Nephron (organoid): ENCODE data around the gene ADAMTSL1.

ENCODE experiments used
- H3K27ac Mint-ChIP-seq, 3 experiments: 2 replicates each; pipeline ENCODE4 v1.8.0; 2020; ENCODE audit warnings: mixed read lengths in 3 of 3, mild to moderate bottlenecking in 2 of 3, moderate library complexity in 1 of 3
- H3K27me3 Mint-ChIP-seq: 2 replicates; pipeline ENCODE4 v1.8.0; 2021; ENCODE audit warnings: low read depth, mild to moderate bottlenecking, moderate library complexity, mixed read lengths
- H3K36me3 Mint-ChIP-seq: 2 replicates; pipeline ENCODE4 v1.8.0; 2020; ENCODE audit warnings: low read depth, mixed read lengths
- H3K4me1 Mint-ChIP-seq: 2 replicates; pipeline ENCODE4 v1.8.0; 2020; ENCODE audit warnings: mixed read lengths
- H3K4me3 Mint-ChIP-seq, 3 experiments: 2 replicates each; pipeline ENCODE4 v1.8.0; 2020; ENCODE audit warnings: mild to moderate bottlenecking in 3 of 3, mixed read lengths in 3 of 3, moderate library complexity in 2 of 3
- H3K9me3 Mint-ChIP-seq: 2 replicates; pipeline ENCODE4 v1.8.0; 2020; ENCODE audit warnings: mixed read lengths
- CTCF ChIP-seq, 3 experiments: fragments of 200-600 bp; sonication (generic); IDR thresholded peaks; one replicate each; pipeline ENCODE4 v1.5.0; 2021; ENCODE audit warnings: antibody characterized with exemption in 3 of 3; ENCODE audit not compliant: unreplicated experiment in 3 of 3

The ADAMTSL1 gene

GRCh38 chr9:18665947-18666346, 192.0 kb downstream of the ADAMTSL1 start:
- TF ChIP-seq CTCF (IDR thresholded peaks at IDR 0.05; ENCODE audit: unreplicated experiment in 3 of 3), result no peak
- no peaks in the 10 kb centered on the region for H3K9me3 Mint-ChIP-seq

GRCh38 chr9:18666348-18666747, 192.4 kb downstream of the ADAMTSL1 start:
- H3K9me3 Mint-ChIP-seq, result no peaks in the 10 kb centered on the region

More at GRCh38 chr9:18665947-18666346, 192.0 kb downstream of the ADAMTSL1 start:
- Mint-ChIP-seq H3K36me3 (peaks cover 9% of the 10 kb centered on the region), H3K27ac (peak overlapping the region in 2 of 3 experiments; percentile 19 to 37), H3K4me3 (no peak overlapping the region), H3K4me1 (peaks cover 23% of the 10 kb centered on the region), H3K27me3 (no peaks in the 10 kb centered on the region)

GRCh38 chr9:18666986-18667772, 193.2 kb downstream of the ADAMTSL1 start:
- Mint-ChIP-seq H3K27me3 (no peaks in the 10 kb centered on the region), H3K9me3 (no peaks in the 10 kb centered on the region)

More at GRCh38 chr9:18666348-18666747, 192.4 kb downstream of the ADAMTSL1 start:
- H3K4me1 Mint-ChIP-seq, result peaks cover 23% of the 10 kb centered on the region
- H3K4me3 Mint-ChIP-seq, result no peak overlapping the region
- H3K27ac Mint-ChIP-seq, result peak overlapping the region in 1 of 3 experiments; percentile 37
- no peak for TF ChIP-seq CTCF (IDR thresholded peaks at IDR 0.05; ENCODE audit: unreplicated experiment in 3 of 3)
- peaks cover 13% of the 10 kb centered on the region for H3K36me3 Mint-ChIP-seq
- no peaks in the 10 kb centered on the region for H3K27me3 Mint-ChIP-seq

GRCh38 chr9:18668944-18669343, 195.0 kb downstream of the ADAMTSL1 start:
- peaks cover 28% of the 10 kb centered on the region for H3K4me1 Mint-ChIP-seq

More at GRCh38 chr9:18666986-18667772, 193.2 kb downstream of the ADAMTSL1 start:
- Mint-ChIP-seq H3K4me1 (peaks cover 23% of the 10 kb centered on the region), H3K27ac (no peak overlapping the region), H3K36me3 (peaks cover 13% of the 10 kb centered on the region), H3K4me3 (no peak overlapping the region)
- TF ChIP-seq CTCF (IDR thresholded peaks at IDR 0.05; ENCODE audit: unreplicated experiment in 3 of 3), result no peak

GRCh38 chr9:18672706-18673105, 198.8 kb downstream of the ADAMTSL1 start:
- Mint-ChIP-seq H3K27ac (peak overlapping the region in 1 of 3 experiments; percentile 4), H3K36me3 (peaks cover 7% of the 10 kb centered on the region), H3K27me3 (no peaks in the 10 kb centered on the region), H3K4me1 (peaks cover 18% of the 10 kb centered on the region), H3K4me3 (no peak overlapping the region), H3K9me3 (no peaks in the 10 kb centered on the region)
- TF ChIP-seq CTCF (IDR thresholded peaks at IDR 0.05; ENCODE audit: unreplicated experiment in 3 of 3), result no peak

More at GRCh38 chr9:18668944-18669343, 195.0 kb downstream of the ADAMTSL1 start:
- Mint-ChIP-seq H3K27ac (no peak overlapping the region), H3K36me3 (peaks cover 10% of the 10 kb centered on the region), H3K9me3 (no peaks in the 10 kb centered on the region), H3K4me3 (no peak overlapping the region), H3K27me3 (no peaks in the 10 kb centered on the region)
- no peak for TF ChIP-seq CTCF (IDR thresholded peaks at IDR 0.05; ENCODE audit: unreplicated experiment in 3 of 3)
